BJ (cell line): ENCODE data around the gene OCLN. TPM values are rescaled to one million over a fixed set of nuclear protein-coding genes. Genes with fewer than 3 reads are reported as not detected.

Source experiments
- CTCF ChIA-PET: fragments of 350-600 bp; formaldehyde crosslinking; extraction: SDS; loops from one replicate; lab custom pipeline; 2021; ENCODE audit warnings: antibody characterized with exemption, inconsistent platforms; lab: Yijun Ruan, JAX
- POLR2A ChIA-PET: fragments of 300-600 bp; sonication (Branson Sonifier 250); formaldehyde crosslinking; extraction: SDS; loops from one replicate; lab custom pipeline; 2021; ENCODE audit warnings: antibody characterized with exemption; lab: Charles Lee
- DNase-seq: peaks from one replicate; pipeline ENCODE4 v3.0.0-alpha.2; 2011; ENCODE audit warnings: low read depth
- H3K27me3 ChIP-seq: 2 replicates; pipeline ENCODE4 v1.6.0; 2011; ENCODE audit warnings: low read length; ENCODE audit not compliant: control insufficient read depth, insufficient read depth
- H3K36me3 ChIP-seq: 2 replicates; pipeline ENCODE4 v1.5.1; 2011; ENCODE audit warnings: low read length; ENCODE audit not compliant: control insufficient read depth, insufficient read depth
- H3K4me3 ChIP-seq: 2 replicates; pipeline ENCODE4 v1.5.1; 2011; ENCODE audit warnings: low read depth, mild to moderate bottlenecking, control low read depth, low read length
- CTCF ChIP-seq: IDR thresholded peaks from 2 replicates; pipeline ENCODE4 v1.5.1; 2011; ENCODE audit warnings: low read depth, mild to moderate bottlenecking, control low read depth, inconsistent platforms, low read length, moderate library complexity; ENCODE audit not compliant: insufficient read depth
- polyA plus RNA-seq: library from polyadenylated mRNA; depleted of rRNA; stranded (reverse); fragments of >200 nt; gene quantifications from 2 replicates; pipeline ENCODE4 v1.2.3, GENCODE V29; 2011

The OCLN gene
- polyA plus RNA-seq, 1 experiment: 0.25 TPM

GRCh38 chr5:69525490-69525889 is 32.9 kb downstream of the OCLN start:
- CTCF ChIA-PET: no interaction called here
- Histone ChIP-seq H3K4me3 (no peak overlapping the region), H3K27me3 (no peaks in the 10 kb centered on the region), H3K36me3 (no peaks in the 10 kb centered on the region)
- no peak for DNase-seq
- no peak for TF ChIP-seq CTCF
- POLR2A ChIA-PET: no interaction called here

DNA sequence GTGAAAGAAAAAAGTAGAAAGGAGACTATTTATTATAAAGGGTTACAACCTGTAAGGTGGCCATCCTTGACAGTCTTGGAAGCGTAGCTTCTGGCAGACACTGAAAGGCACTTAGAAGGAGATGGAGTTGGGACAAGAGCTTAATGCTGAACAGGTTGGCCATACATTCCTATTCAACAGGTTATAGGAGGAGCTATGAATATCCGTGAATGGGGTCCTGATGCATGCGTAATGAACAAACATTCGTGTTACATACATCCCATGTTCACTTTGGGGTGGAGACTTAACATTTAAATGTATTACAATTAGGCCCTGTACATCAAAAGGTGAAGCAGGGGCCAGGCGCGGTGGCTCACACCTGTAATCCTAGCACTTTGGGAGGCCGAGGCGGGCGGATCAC is 34.1 kb downstream of the OCLN start:
- no peak for DNase-seq
- Histone ChIP-seq H3K4me3 (no peak overlapping the region), H3K27me3 (peaks cover 2% of the 10 kb centered on the region), H3K36me3 (no peaks in the 10 kb centered on the region)
- ChIA-PET POLR2A (no interaction called here), CTCF (interaction anchor here (1.3 kb wide), 1 partner anchor 14 kb away, joined by 6 read pairs; no protein-coding TSS in a partner anchor)
- no peak for TF ChIP-seq CTCF

- TF ChIP-seq CTCF: no peak
- DNase-seq: no peak
- Histone ChIP-seq H3K27me3 (peaks cover 2% of the 10 kb centered on the region), H3K36me3 (no peaks in the 10 kb centered on the region), H3K4me3 (no peak overlapping the region)
- ChIA-PET POLR2A (no interaction called here), CTCF (interaction anchor here (1.3 kb wide), 1 partner anchor 15 kb away, joined by 6 read pairs; no protein-coding TSS in a partner anchor)
Measured at GRCh38 chr5:69527128-69527770, 34.7 kb downstream of the OCLN start.

GRCh38 chr5:69528035-69528434 is 35.4 kb downstream of the OCLN start:
- Histone ChIP-seq H3K4me3 (no peak overlapping the region), H3K36me3 (no peaks in the 10 kb centered on the region), H3K27me3 (peaks cover 2% of the 10 kb centered on the region)
- ChIA-PET POLR2A (no interaction called here), CTCF (no interaction called here)
- DNase-seq: no peak
- TF ChIP-seq CTCF: no peak

- ChIA-PET POLR2A (no interaction called here), CTCF (interaction anchor here (1.5 kb wide), 1 partner anchor 8 kb away, joined by 3 read pairs; no protein-coding TSS in a partner anchor)
- DNase-seq: no peak
- Histone ChIP-seq H3K36me3 (no peaks in the 10 kb centered on the region), H3K4me3 (no peak overlapping the region), H3K27me3 (peaks cover 2% of the 10 kb centered on the region)
- no peak for TF ChIP-seq CTCF
Measured at GRCh38 chr5:69528609-69529008, 36.0 kb downstream of the OCLN start.
